Amniotic stem cell (primary cell): Measurements from ENCODE around the gene MED13.
"Not testable (repeated sequence)": the region's sequence is repeated elsewhere in the genome, so short reads cannot be mapped to it uniquely, and the experiment has no call there.

Experiments
- DNase-seq: peaks from one replicate; lab custom pipeline; 2025; lab: John Stamatoyannopoulos, UW

Gene MED13

GRCh38 chr17:62051053-62051452 is 14.0 kb downstream of the MED13 start:
- DNase-seq, result no peak

- no peak for DNase-seq
Observed at GRCh38 chr17:62049299-62049698, 15.8 kb downstream of the MED13 start.

- no peak for DNase-seq
Observed at GRCh38 chr17:62048262-62048661, 16.8 kb downstream of the MED13 start.

- no peak for DNase-seq
Observed at GRCh38 chr17:62045517-62045916, 19.6 kb downstream of the MED13 start.

GRCh38 chr17:62045109-62045508 is 20.0 kb downstream of the MED13 start:
- DNase-seq, result no peak

GRCh38 chr17:62043602-62044001 is 21.5 kb downstream of the MED13 start:
- no peak for DNase-seq

GRCh38 chr17:62043140-62043539 is 21.9 kb downstream of the MED13 start:
- no peak for DNase-seq

- DNase-seq, result no peak
Observed at GRCh38 chr17:62038248-62038647, 26.8 kb downstream of the MED13 start.

GRCh38 chr17:62033317-62033716 is 31.8 kb downstream of the MED13 start:
- no peak for DNase-seq

- DNase-seq, result no peak
Observed at GRCh38 chr17:62032480-62032879, 32.6 kb downstream of the MED13 start.

GRCh38 chr17:62030264-62030663 is 34.8 kb downstream of the MED13 start:
- DNase-seq, result no peak

- no peak for DNase-seq
Observed at GRCh38 chr17:62024866-62025265, 40.2 kb downstream of the MED13 start.

- DNase-seq, result no peak
Observed at GRCh38 chr17:62017912-62018311, 47.2 kb downstream of the MED13 start.

GRCh38 chr17:62017496-62017895 is 47.6 kb downstream of the MED13 start:
- no peak for DNase-seq

- DNase-seq, result no peak
Observed at GRCh38 chr17:62014526-62014925, 50.6 kb downstream of the MED13 start.

- no peak for DNase-seq
Observed at GRCh38 chr17:62009220-62009619, 55.9 kb downstream of the MED13 start.

GRCh38 chr17:62008294-62008693 is 56.8 kb downstream of the MED13 start:
- no peak for DNase-seq

GRCh38 chr17:62004388-62004787 is 60.7 kb downstream of the MED13 start:
- no peak for DNase-seq

GRCh38 chr17:62003141-62003540 is 61.9 kb downstream of the MED13 start:
- not testable (repeated sequence) for DNase-seq

GRCh38 chr17:62001105-62001504 is 64.0 kb downstream of the MED13 start:
- no peak for DNase-seq

- no peak for DNase-seq
Observed at GRCh38 chr17:62000186-62000585, 64.9 kb downstream of the MED13 start.

- DNase-seq, result not testable (repeated sequence)
Observed at GRCh38 chr17:61998534-61998933, 66.5 kb downstream of the MED13 start.

GRCh38 chr17:61997664-61998063 is 67.4 kb downstream of the MED13 start:
- DNase-seq, result peak; percentile 10

- DNase-seq, result no peak
Observed at GRCh38 chr17:61996916-61997605, 68.0 kb downstream of the MED13 start.
